Body of pancreas (tissue), 4 donors: ENCODE results near the gene SLC25A13.

Experiments
- CTCF ChIP-seq, 7 experiments: fragments of 450-650 bp in 4 of 7; fragments of 200-600 bp in 3 of 7; sonication (generic) in 3 of 7; IDR thresholded peaks; one replicate each; pipeline ENCODE4 v1.5.1; 2016 to 2019; ENCODE audit warnings: antibody characterized with exemption in 7 of 7
- POLR2A ChIP-seq, 3 donors: fragments of 450-650 bp; IDR thresholded peaks; one replicate each; pipeline ENCODE4 v1.6.1; 2016; ENCODE audit warnings: antibody characterized with exemption in 3 of 3, mild to moderate bottlenecking in 2 of 3

DNA sequence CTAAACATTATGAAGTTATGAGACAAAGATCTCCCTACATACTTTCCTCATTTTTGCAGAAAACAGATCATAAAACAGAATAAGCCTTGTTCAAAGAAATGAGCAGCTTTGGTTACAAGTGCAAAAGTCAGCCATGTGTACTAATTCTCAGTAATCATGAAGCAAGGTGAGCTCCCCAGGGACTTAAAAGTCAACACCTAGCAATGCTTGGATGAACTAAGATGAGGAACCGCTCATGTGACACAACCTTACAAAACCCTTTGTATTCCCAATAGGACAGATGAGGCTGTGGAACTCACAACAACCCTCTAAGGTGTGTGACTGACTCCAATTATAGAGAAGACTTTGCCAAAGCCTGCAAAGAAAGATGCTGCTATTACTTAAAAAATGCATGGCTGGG, 154.5 kb downstream of the SLC25A13 start:
- TF ChIP-seq POLR2A (IDR thresholded peaks at IDR 0.05) (no peak), CTCF (IDR thresholded peaks at IDR 0.05) (no peak)
